MM.1S (cell line): Measurements from ENCODE around the gene NAA80.

Experiments
- DNase-seq: peaks from one replicate; pipeline ENCODE4 v3.0.0-alpha.2; 2015
- H2AFZ ChIP-seq: fragments of 300-600 bp; sonication (generic); 2 replicates; pipeline ENCODE4 v1.6.0; 2016; ENCODE audit warnings: antibody characterized with exemption, low read length
- H3F3A ChIP-seq: fragments of 300-600 bp; sonication (generic); 2 replicates; pipeline ENCODE4 v1.6.1; 2016; ENCODE audit warnings: mild to moderate bottlenecking, antibody characterized with exemption, low read length, moderate library complexity, mixed read lengths; ENCODE audit not compliant: insufficient read depth
- H3K27ac ChIP-seq: fragments of 300-600 bp; sonication (generic); 2 replicates; pipeline ENCODE4 v1.5.1; 2016; ENCODE audit warnings: mild to moderate bottlenecking, low read length
- H3K27me3 ChIP-seq: fragments of 300-600 bp; sonication (generic); replicated peaks from 2 replicates; pipeline ENCODE4 v1.6.0; 2016; ENCODE audit warnings: low read length; ENCODE audit not compliant: insufficient read depth
- H3K36me3 ChIP-seq: fragments of 300-600 bp; sonication (generic); replicated peaks from 2 replicates; pipeline ENCODE4 v1.6.1; 2016; ENCODE audit warnings: mild to moderate bottlenecking, low read length, mixed read lengths; ENCODE audit not compliant: insufficient read depth
- H3K4me1 ChIP-seq: fragments of 300-600 bp; sonication (generic); 2 replicates; pipeline ENCODE4 v1.6.1; 2016; ENCODE audit warnings: low read length, mixed read lengths
- H3K4me2 ChIP-seq: fragments of 300-600 bp; sonication (generic); 2 replicates; pipeline ENCODE4 v1.6.0; 2016; ENCODE audit warnings: low read depth, low read length
- H3K4me3 ChIP-seq: fragments of 300-600 bp; sonication (generic); 2 replicates; pipeline ENCODE4 v1.5.1; 2016; ENCODE audit warnings: low read length, mixed read lengths
- H3K79me2 ChIP-seq: fragments of 300-600 bp; sonication (generic); 2 replicates; pipeline ENCODE4 v1.6.1; 2016; ENCODE audit warnings: mixed run types, low read length, mixed read lengths
- H3K9ac ChIP-seq: fragments of 300-600 bp; sonication (generic); 2 replicates; pipeline ENCODE4 v1.6.1; 2016; ENCODE audit warnings: low read length, mixed read lengths
- H3K9me2 ChIP-seq: fragments of 300-600 bp; sonication (generic); replicated peaks from 2 replicates; pipeline ENCODE4 v1.6.1; 2016; ENCODE audit warnings: mild to moderate bottlenecking, low read length, mixed read lengths; ENCODE audit not compliant: insufficient read depth
- H3K9me3 ChIP-seq: fragments of 300-600 bp; sonication (generic); replicated peaks from 2 replicates; pipeline ENCODE4 v1.6.1; 2016; ENCODE audit warnings: mild to moderate bottlenecking, low read length, mixed read lengths; ENCODE audit not compliant: insufficient read depth
- H4K20me1 ChIP-seq: fragments of 300-600 bp; sonication (generic); 2 replicates; pipeline ENCODE4 v1.6.1; 2016; ENCODE audit warnings: mild to moderate bottlenecking, low read length, moderate library complexity, mixed read lengths; ENCODE audit not compliant: insufficient read depth
- EZH2 ChIP-seq: fragments of 300-600 bp; sonication (generic); optimal IDR thresholded peaks from 2 replicates; pipeline ENCODE3; 2017; ENCODE audit warnings: low read depth, mild to moderate bottlenecking, antibody characterized with exemption, low read length, mixed read lengths
- EZH2phosphoT487 ChIP-seq: fragments of 300-600 bp; sonication (generic); IDR thresholded peaks from 2 replicates; pipeline ENCODE4 v1.6.1; 2018; ENCODE audit warnings: antibody characterized with exemption, low read length
- TF ChIP-seq, protein P1 (sequence below): fragments of 300-600 bp; sonication (generic); IDR thresholded peaks from 2 replicates; pipeline ENCODE4 v1.5.1; 2016; ENCODE audit warnings: antibody characterized with exemption, low read length, mixed read lengths

The NAA80 gene

DNA sequence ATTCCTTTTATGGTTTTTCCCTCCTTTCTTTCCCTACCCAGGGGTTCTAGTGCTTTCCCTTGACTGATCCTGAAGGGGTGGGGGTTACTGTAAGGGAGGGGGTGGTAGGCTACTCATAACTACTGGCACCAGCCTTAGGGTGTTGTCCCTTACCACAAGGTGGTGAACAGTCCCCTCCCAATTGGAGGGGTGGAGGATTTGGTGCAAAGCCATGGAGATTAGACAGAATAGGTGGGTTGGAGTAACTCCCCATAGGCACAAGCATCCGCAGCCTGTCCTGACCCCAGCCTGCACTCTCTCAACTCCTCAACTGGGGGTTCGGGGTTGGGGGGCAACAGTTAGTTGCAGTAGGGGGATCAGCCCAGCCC is 25.9 kb upstream of the NAA80 start:
- Histone ChIP-seq H3K4me2 (no peak overlapping the region), H3K27ac (no peak overlapping the region), H3K79me2 (peaks cover 30% of the 10 kb centered on the region), H2AFZ (no peak overlapping the region), H3K9ac (no peak overlapping the region), H3K4me3 (no peak overlapping the region), H3K4me1 (0 out of 2 replicates have a peak, but pooled peaks cover 7% of the 10 kb centered on the region), H3K27me3 (no peaks in the 10 kb centered on the region), H3F3A (peaks cover 12% of the 10 kb centered on the region; the same call in 1 of the 2 replicates), H3K9me2 (no peaks in the 10 kb centered on the region), H4K20me1 (no peaks in the 10 kb centered on the region), H3K36me3 (no peaks in the 10 kb centered on the region), H3K9me3 (no peaks in the 10 kb centered on the region)
- TF ChIP-seq EZH2 (no peak), EZH2phosphoT487 (no peak)
- TF ChIP-seq, protein P1, sequence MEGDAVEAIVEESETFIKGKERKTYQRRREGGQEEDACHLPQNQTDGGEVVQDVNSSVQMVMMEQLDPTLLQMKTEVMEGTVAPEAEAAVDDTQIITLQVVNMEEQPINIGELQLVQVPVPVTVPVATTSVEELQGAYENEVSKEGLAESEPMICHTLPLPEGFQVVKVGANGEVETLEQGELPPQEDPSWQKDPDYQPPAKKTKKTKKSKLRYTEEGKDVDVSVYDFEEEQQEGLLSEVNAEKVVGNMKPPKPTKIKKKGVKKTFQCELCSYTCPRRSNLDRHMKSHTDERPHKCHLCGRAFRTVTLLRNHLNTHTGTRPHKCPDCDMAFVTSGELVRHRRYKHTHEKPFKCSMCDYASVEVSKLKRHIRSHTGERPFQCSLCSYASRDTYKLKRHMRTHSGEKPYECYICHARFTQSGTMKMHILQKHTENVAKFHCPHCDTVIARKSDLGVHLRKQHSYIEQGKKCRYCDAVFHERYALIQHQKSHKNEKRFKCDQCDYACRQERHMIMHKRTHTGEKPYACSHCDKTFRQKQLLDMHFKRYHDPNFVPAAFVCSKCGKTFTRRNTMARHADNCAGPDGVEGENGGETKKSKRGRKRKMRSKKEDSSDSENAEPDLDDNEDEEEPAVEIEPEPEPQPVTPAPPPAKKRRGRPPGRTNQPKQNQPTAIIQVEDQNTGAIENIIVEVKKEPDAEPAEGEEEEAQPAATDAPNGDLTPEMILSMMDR, result no peak
- DNase-seq, result no peak

DNA sequence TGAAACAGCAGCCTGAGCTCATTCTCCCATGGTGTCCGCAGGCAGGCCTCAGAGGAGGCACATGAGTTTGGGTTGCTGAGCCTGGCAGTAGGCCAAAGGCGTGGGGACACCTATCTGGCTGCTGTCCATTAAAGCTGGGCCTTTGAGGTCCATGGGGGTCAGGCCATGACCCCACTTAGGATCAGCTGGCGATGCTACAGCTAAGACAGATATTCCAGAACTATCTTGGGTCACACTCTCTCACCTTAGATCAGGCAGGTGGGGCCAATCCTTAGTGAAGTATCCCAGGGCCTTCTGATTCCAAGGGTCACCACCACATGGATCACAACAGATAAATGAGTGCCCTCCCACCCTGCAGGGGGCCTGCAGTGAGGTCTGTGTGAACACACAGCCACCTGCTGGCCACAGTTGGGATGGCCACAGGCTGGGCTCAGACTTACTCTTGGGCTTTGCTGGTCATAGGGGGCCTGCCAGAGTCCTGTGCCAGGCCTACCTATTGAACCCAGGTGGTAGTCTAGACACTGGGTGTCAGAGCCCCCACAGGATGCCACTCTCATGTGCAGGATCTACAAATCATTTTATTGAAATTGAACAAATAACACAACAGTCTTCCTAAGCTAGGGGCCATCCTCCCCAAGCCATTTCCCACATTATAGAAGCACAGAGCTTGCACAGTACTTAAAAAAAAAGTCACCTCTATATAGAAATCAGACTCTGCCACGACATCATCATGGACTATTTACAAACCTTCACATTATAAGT is 25.3 kb upstream of the NAA80 start:
- Histone ChIP-seq H3K36me3 (no peaks in the 10 kb centered on the region), H2AFZ (no peak overlapping the region), H3K27ac (no peak overlapping the region)

DNA sequence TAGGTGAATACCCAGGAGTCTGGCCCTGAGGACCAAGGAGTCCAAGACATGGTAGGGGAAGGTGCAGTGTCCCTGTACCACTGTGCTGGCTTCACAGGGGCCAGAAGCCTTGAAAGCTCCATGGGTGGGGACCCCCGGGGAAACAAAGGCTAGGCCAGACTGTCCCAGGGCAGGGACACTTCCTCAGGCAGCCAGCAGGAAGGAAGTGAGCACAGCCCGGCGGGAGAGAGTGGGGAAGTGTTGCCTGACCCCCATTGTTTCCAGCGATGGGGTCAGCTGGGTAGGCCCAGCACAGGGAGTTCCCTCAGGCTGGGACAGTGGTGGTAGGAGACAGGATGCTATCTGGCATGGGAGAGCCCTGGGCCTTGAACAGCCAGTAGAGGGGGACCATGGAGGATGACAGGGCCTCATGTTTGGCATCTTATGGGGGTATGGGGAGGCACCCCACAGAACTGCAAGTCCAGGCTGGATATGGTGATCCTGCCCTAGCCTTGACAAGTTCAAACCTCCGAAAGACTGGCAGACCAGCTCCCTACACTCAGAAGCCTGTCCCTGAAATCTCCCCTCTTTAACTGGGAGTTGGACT is 24.5 kb upstream of the NAA80 start:
- H3F3A ChIP-seq, result peaks cover 5% of the 10 kb centered on the region; the same call in 1 of the 2 replicates
- TF ChIP-seq EZH2 (no peak), EZH2phosphoT487 (no peak)
- TF ChIP-seq, protein P1, result no peak
- no peaks in the 10 kb centered on the region for H3K9me2 ChIP-seq
- no peak overlapping the region for H3K9ac ChIP-seq
- H3K9me3 ChIP-seq, result no peaks in the 10 kb centered on the region
- DNase-seq, result no peak
- H3K27me3 ChIP-seq, result no peaks in the 10 kb centered on the region
- 0 out of 2 replicates have a peak, but pooled peaks cover 7% of the 10 kb centered on the region for H3K4me1 ChIP-seq
- no peak overlapping the region for H3K27ac ChIP-seq
- H3K4me2 ChIP-seq, result no peak overlapping the region
- no peaks in the 10 kb centered on the region for H4K20me1 ChIP-seq
- H3K36me3 ChIP-seq, result no peaks in the 10 kb centered on the region
- no peak overlapping the region for H2AFZ ChIP-seq
- peaks cover 37% of the 10 kb centered on the region for H3K79me2 ChIP-seq
- no peak overlapping the region for H3K4me3 ChIP-seq

More for the DNA sequence above, 25.3 kb upstream of the NAA80 start:
- DNase-seq, result peak; percentile 47
- Histone ChIP-seq H3K9me3 (no peaks in the 10 kb centered on the region), H3K9me2 (no peaks in the 10 kb centered on the region), H3K79me2 (peaks cover 36% of the 10 kb centered on the region), H3K4me3 (no peak overlapping the region), H3K9ac (no peak overlapping the region), H3K27me3 (no peaks in the 10 kb centered on the region), H3K4me2 (no peak overlapping the region), H4K20me1 (no peaks in the 10 kb centered on the region), H3F3A (peaks cover 9% of the 10 kb centered on the region; the same call in 1 of the 2 replicates), H3K4me1 (0 out of 2 replicates have a peak, but pooled peaks cover 7% of the 10 kb centered on the region)
- TF ChIP-seq, protein P1, result peak; percentile 82
- no peak for TF ChIP-seq EZH2phosphoT487
